NT2/D1 (cell line): Measurements from ENCODE around the gene MED12L.

Experiments used
- DNase-seq: peaks from one replicate; pipeline ENCODE4 v3.0.0-alpha.2; 2011; ENCODE audit warnings: low read depth, low spot score
- H3K27me3 ChIP-seq: 2 replicates; pipeline ENCODE4 v1.6.0; 2011; ENCODE audit warnings: mild to moderate bottlenecking; ENCODE audit not compliant: insufficient read length, insufficient read depth
- H3K36me3 ChIP-seq: 2 replicates; pipeline ENCODE4 v1.6.1; 2011; ENCODE audit warnings: mild to moderate bottlenecking, low read length, mixed read lengths; ENCODE audit not compliant: insufficient read depth, insufficient read length
- H3K4me1 ChIP-seq: 2 replicates; pipeline ENCODE4 v1.5.1; 2011; ENCODE audit not compliant: insufficient read depth, insufficient read length
- H3K4me3 ChIP-seq: 2 replicates; pipeline ENCODE4 v1.5.1; 2011; ENCODE audit warnings: low read depth; ENCODE audit not compliant: insufficient read length
- H3K9ac ChIP-seq: 2 replicates; pipeline ENCODE4 v1.6.0; 2011; ENCODE audit warnings: low read depth; ENCODE audit not compliant: insufficient read length
- H3K9me3 ChIP-seq: 2 replicates; pipeline ENCODE4 v1.5.1; 2011; ENCODE audit warnings: mild to moderate bottlenecking, low read length; ENCODE audit not compliant: insufficient read depth
- SUZ12 ChIP-seq: IDR thresholded peaks from 2 replicates; pipeline ENCODE4 v1.6.1; 2011; ENCODE audit not compliant: insufficient read length, insufficient read depth; ENCODE audit errors: extremely low read depth
- YY1 ChIP-seq: IDR thresholded peaks from 2 replicates; pipeline ENCODE4 v1.6.1; 2011; ENCODE audit not compliant: insufficient read length, insufficient read depth
- ZNF274 ChIP-seq: IDR thresholded peaks from 2 replicates; pipeline ENCODE4 v1.6.1; 2011; ENCODE audit warnings: mild to moderate bottlenecking, low read depth, low read length

MED12L gene

GRCh38 chr3:151281671-151282324 lies 196.3 kb downstream of the MED12L start:
- TF ChIP-seq SUZ12 (no peak), YY1 (no peak), ZNF274 (no peak)
- Histone ChIP-seq H3K9ac (no peak overlapping the region), H3K9me3 (no peaks in the 10 kb centered on the region), H3K27me3 (no peaks in the 10 kb centered on the region), H3K4me1 (no peaks in the 10 kb centered on the region), H3K4me3 (no peak overlapping the region), H3K36me3 (no peaks in the 10 kb centered on the region)
- DNase-seq = no peak

DNA sequence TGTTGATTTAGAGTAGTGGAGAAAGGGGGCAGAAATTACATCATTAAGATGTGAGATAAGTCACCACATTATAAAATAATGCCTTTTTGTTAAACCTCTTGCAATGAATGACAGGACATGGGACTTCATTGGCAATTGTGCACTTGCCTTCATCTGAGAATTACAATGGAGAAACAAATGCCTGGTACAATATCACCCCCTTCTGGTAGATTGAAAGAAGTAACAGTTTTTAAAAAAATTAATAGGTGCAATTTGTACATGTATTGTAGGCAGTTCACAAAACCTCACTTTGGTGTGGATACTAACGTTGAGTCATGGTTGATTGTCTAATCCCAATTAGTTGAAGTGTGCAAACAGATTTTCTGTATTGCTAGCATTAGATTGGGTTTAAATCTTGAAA lies 197.5 kb downstream of the MED12L start:
- Histone ChIP-seq H3K27me3 (no peaks in the 10 kb centered on the region), H3K9me3 (no peaks in the 10 kb centered on the region), H3K4me1 (no peaks in the 10 kb centered on the region), H3K36me3 (no peaks in the 10 kb centered on the region), H3K9ac (no peak overlapping the region), H3K4me3 (no peak overlapping the region)
- TF ChIP-seq ZNF274 = no peak
- no peak for TF ChIP-seq SUZ12
- TF ChIP-seq YY1 = no peak
- DNase-seq = peak; percentile 25

DNA sequence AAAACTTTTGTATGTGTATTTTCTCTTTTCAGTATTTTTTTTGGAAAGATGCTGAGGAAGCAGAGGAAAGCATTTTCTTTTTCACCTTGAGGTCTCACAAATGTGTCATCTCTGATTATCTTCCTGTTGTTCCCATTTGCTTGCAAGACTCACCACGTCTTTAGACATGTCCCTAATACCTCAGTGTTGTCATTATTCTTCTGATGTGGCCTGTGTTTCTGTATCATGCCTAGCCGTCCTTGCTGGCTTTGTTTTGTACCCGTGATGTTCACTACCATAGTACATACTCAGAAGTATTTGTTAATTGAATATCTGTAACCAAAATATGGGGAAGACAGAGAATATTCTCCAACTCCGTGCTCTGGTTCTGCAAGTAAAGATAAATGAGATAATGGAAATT lies 197.9 kb downstream of the MED12L start:
- H3K4me3 ChIP-seq = no peak overlapping the region
- no peaks in the 10 kb centered on the region for H3K9me3 ChIP-seq
- H3K36me3 ChIP-seq = no peaks in the 10 kb centered on the region
- no peaks in the 10 kb centered on the region for H3K27me3 ChIP-seq
- TF ChIP-seq YY1 = no peak
- no peak for TF ChIP-seq ZNF274
- TF ChIP-seq SUZ12 = no peak
- no peak for DNase-seq
- no peak overlapping the region for H3K9ac ChIP-seq
- H3K4me1 ChIP-seq = no peaks in the 10 kb centered on the region

GRCh38 chr3:151283907-151284461 lies 198.5 kb downstream of the MED12L start:
- Histone ChIP-seq H3K27me3 (no peaks in the 10 kb centered on the region), H3K9ac (no peak overlapping the region), H3K36me3 (no peaks in the 10 kb centered on the region), H3K9me3 (no peaks in the 10 kb centered on the region), H3K4me1 (no peaks in the 10 kb centered on the region), H3K4me3 (no peak overlapping the region)
- DNase-seq = no peak
- TF ChIP-seq ZNF274 (no peak), SUZ12 (no peak), YY1 (no peak)

- H3K27me3 ChIP-seq = no peaks in the 10 kb centered on the region
- H3K4me1 ChIP-seq = no peaks in the 10 kb centered on the region
- H3K9me3 ChIP-seq = no peaks in the 10 kb centered on the region
- H3K9ac ChIP-seq = no peak overlapping the region
- no peak overlapping the region for H3K4me3 ChIP-seq
- DNase-seq = no peak
- TF ChIP-seq ZNF274 = no peak
- TF ChIP-seq SUZ12 = no peak
- TF ChIP-seq YY1 = no peak
- no peaks in the 10 kb centered on the region for H3K36me3 ChIP-seq
These were observed 200.5 kb downstream of the MED12L start for GRCh38 chr3:151285940-151286339.

DNA sequence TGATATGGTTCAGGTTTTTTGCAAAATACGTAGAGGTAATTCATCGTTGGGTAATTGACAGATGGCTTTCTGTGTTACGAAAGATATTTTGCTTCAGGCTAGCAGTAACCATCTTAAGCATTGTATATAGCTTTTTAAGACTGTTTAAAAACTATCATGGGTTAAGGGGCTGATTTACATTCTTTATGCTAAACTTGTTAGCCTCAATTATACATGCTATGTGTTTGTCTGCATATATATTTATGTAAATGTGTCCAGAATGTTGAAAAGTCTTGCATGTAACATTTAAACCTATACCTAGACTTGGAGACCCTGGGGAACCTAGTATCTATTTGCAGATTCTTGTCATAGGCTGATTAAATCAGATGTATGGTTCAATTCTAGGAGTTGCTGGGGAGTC lies 204.0 kb downstream of the MED12L start:
- no peaks in the 10 kb centered on the region for H3K36me3 ChIP-seq
- H3K27me3 ChIP-seq = no peaks in the 10 kb centered on the region
- H3K9me3 ChIP-seq = no peaks in the 10 kb centered on the region
- no peak overlapping the region for H3K4me3 ChIP-seq
- TF ChIP-seq ZNF274 (no peak), SUZ12 (no peak), YY1 (no peak)
- H3K4me1 ChIP-seq = no peaks in the 10 kb centered on the region
- H3K9ac ChIP-seq = no peak overlapping the region
- no peak for DNase-seq

- H3K9me3 ChIP-seq = no peaks in the 10 kb centered on the region
- no peaks in the 10 kb centered on the region for H3K36me3 ChIP-seq
- H3K9ac ChIP-seq = no peak overlapping the region
- H3K4me3 ChIP-seq = no peak overlapping the region
- no peak for DNase-seq
- H3K4me1 ChIP-seq = no peaks in the 10 kb centered on the region
- TF ChIP-seq SUZ12 (no peak), ZNF274 (no peak), YY1 (no peak)
- no peaks in the 10 kb centered on the region for H3K27me3 ChIP-seq
These were observed 205.2 kb downstream of the MED12L start for GRCh38 chr3:151290673-151291072.
